Erythroblast (primary cell): Measurements from ENCODE around the gene EIPR1.

ENCODE experiments used
- GATA1 ChIP-seq: IDR thresholded peaks from 2 replicates; pipeline ENCODE4 v1.6.1; 2011; ENCODE audit warnings: low read depth, mild to moderate bottlenecking, control low read depth, low read length, moderate library complexity
- POLR2A ChIP-seq: IDR thresholded peaks from 2 replicates; pipeline ENCODE4 v1.6.1; 2011; ENCODE audit warnings: mild to moderate bottlenecking, low read length

- TF ChIP-seq POLR2A = no peak
- no peak for TF ChIP-seq GATA1
Measured at GRCh38 chr2:3211256-3212060, 166.2 kb downstream of the EIPR1 start.
